ENCODE data around the gene TMPRSS11D. TPM values are rescaled to one million over a fixed set of nuclear protein-coding genes. Genes with fewer than 3 reads are reported as not detected.

Gene TMPRSS11D
- total and polyA plus RNA-seq, 2 of the 4 experiments (the other 2 are of a cell fraction), result not detected

DNA sequence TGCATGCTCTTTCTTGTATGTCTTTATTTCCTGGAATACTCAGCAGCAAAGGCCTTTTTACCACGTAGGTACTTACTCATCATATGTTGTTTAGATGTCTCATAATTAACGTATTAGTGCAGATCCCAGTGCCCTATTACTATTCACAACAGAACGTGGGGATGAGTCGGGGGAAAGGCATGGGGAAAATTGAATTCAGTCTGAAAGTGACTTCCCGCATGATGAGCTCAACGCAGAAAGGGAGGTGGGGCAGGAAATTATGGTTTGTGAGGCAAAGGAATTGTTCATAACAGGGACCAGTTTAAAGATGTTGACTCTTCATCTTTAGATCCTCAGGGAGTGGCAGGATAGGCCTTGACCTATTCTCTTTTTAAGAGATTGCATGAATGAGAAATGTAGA is 2.0 kb upstream of the TMPRSS11D start:
- intact Hi-C loops (cut with micrococcal nuclease), result no loop called here
- no TSS peak for BruUV-seq (replicated peaks)
- POLR2A ChIA-PET (ENCODE audit: unreplicated experiment), result no interaction called here

More for the DNA sequence above, 2.0 kb upstream of the TMPRSS11D start:
- no peaks in the 10 kb centered on the region for H3K36me3 ChIP-seq (ENCODE audit: control insufficient read depth, insufficient read depth, low read length)
- H4K91ac ChIP-seq (ENCODE audit: insufficient read depth, low read depth, low read length), result peak overlapping the region; percentile 50; the same call in 1 of the 2 replicates
- dilution Hi-C loops (cut with HindIII; ENCODE audit: low sequenced_read_pairs, unreplicated experiment) (no loop called here), in situ Hi-C loops (cut with MboI; ENCODE audit: low sequenced_read_pairs) (no loop called here)
- H3K27ac ChIP-seq (ENCODE audit: insufficient read depth, low read length), result peak overlapping the region; percentile 10; the same call in 1 of the 2 replicates
- H2AK5ac ChIP-seq (ENCODE audit: low read depth, low read length), result no peak overlapping the region
- no peaks in the 10 kb centered on the region for H3K9me3 ChIP-seq (ENCODE audit: control insufficient read depth, insufficient read depth, low read length)
- peak; percentile 96 for ATAC-seq (ENCODE audit: low read depth)
- peak overlapping the region; percentile 97 for H2BK5ac ChIP-seq (ENCODE audit: low read depth, low read length, poor library complexity, severe bottlenecking)
- H4K5ac ChIP-seq (ENCODE audit: low read depth, low read length), result peak overlapping the region; percentile 27; the same call in 1 of the 2 replicates
- H3K56ac ChIP-seq (ENCODE audit: extremely low read depth, insufficient read depth, low read length), result peak overlapping the region; percentile 61
- CTCF ChIA-PET, result no interaction called here
- H3K23ac ChIP-seq (ENCODE audit: low read depth, low read length), result peak overlapping the region; percentile 0; the same call in 1 of the 2 replicates
- H2BK20ac ChIP-seq (ENCODE audit: low read depth, low read length), result peak overlapping the region; percentile 49
- peak overlapping the region; percentile 26; the same call in 1 of the 2 replicates for H3K4ac ChIP-seq (ENCODE audit: low read depth, low read length)
- no peak overlapping the region for H3K4me3 ChIP-seq (ENCODE audit: insufficient read depth, low read depth, low read length)
- WGBS, 2 experiments (ENCODE audit: extremely low coverage in 2 of 2, insufficient read length in 1 of 2), result no CpG with 5 or more reads among the region's 6 CpGs
- DNase-seq, result peak; percentile 98
- H3K14ac ChIP-seq (replicated peaks; ENCODE audit: low read depth, low read length), result peak overlapping the region; percentile 4
- TF ChIP-seq RAD21 (IDR thresholded peaks at IDR 0.05; ENCODE audit: low read length) (no peak), NFE2L2 (IDR thresholded peaks at IDR 0.05; ENCODE audit: low read depth, low read length) (peak; percentile 23; the same call in 1 of the 2 replicates), BHLHE40 (IDR thresholded peaks at IDR 0.05; ENCODE audit: low read depth, low read length) (peak; percentile 53; the same call in 1 of the 2 replicates), RFX5 (IDR thresholded peaks at IDR 0.05; ENCODE audit: low read depth, low read length) (no peak), MAFK (IDR thresholded peaks at IDR 0.05; ENCODE audit: low read depth, low read length) (peak; percentile 49; the same call in 1 of the 2 replicates), ELK1 (IDR thresholded peaks at IDR 0.05; ENCODE audit: borderline replicate concordance, low read depth, low read length) (no peak), FOS (IDR thresholded peaks at IDR 0.05; ENCODE audit: low read depth, low read length) (peak; percentile 87), CHD1 (IDR thresholded peaks at IDR 0.05; ENCODE audit: low read depth, low read length) (peak; percentile 33; the same call in 1 of the 2 replicates), CEBPB (IDR thresholded peaks at IDR 0.05; ENCODE audit: low read depth, low read length) (no peak), SMC3 (IDR thresholded peaks at IDR 0.05; ENCODE audit: low read depth, low read length) (no peak), MAZ (IDR thresholded peaks at IDR 0.05; ENCODE audit: borderline replicate concordance, low read depth, low read length) (no peak)
- TF ChIP-seq, protein P1, sequence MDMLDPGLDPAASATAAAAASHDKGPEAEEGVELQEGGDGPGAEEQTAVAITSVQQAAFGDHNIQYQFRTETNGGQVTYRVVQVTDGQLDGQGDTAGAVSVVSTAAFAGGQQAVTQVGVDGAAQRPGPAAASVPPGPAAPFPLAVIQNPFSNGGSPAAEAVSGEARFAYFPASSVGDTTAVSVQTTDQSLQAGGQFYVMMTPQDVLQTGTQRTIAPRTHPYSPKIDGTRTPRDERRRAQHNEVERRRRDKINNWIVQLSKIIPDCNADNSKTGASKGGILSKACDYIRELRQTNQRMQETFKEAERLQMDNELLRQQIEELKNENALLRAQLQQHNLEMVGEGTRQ (IDR thresholded peaks at IDR 0.05; ENCODE audit: low read depth, low read length), result no peak
- TF ChIP-seq, protein P2, sequence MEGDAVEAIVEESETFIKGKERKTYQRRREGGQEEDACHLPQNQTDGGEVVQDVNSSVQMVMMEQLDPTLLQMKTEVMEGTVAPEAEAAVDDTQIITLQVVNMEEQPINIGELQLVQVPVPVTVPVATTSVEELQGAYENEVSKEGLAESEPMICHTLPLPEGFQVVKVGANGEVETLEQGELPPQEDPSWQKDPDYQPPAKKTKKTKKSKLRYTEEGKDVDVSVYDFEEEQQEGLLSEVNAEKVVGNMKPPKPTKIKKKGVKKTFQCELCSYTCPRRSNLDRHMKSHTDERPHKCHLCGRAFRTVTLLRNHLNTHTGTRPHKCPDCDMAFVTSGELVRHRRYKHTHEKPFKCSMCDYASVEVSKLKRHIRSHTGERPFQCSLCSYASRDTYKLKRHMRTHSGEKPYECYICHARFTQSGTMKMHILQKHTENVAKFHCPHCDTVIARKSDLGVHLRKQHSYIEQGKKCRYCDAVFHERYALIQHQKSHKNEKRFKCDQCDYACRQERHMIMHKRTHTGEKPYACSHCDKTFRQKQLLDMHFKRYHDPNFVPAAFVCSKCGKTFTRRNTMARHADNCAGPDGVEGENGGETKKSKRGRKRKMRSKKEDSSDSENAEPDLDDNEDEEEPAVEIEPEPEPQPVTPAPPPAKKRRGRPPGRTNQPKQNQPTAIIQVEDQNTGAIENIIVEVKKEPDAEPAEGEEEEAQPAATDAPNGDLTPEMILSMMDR (conservative IDR thresholded peaks at IDR 0.05; ENCODE audit: low read depth, low read length), result no peak
- no peaks in the 10 kb centered on the region; the same call in 1 of the 2 replicates for H3K4me1 ChIP-seq (ENCODE audit: control insufficient read depth, insufficient read depth, low read length)
- H2BK15ac ChIP-seq (ENCODE audit: low read depth, low read length), result peak overlapping the region; percentile 26; the same call in 1 of the 3 replicates
- H2BK120ac ChIP-seq (ENCODE audit: low read depth, low read length), result peak overlapping the region; percentile 67
- peak overlapping the region; percentile 61 for H3K4me2 ChIP-seq (ENCODE audit: low read depth, low read length)
- H4K8ac ChIP-seq (ENCODE audit: low read depth in 2 of 2, low read length in 2 of 2), result peak overlapping the region; percentile 63 to 71
- H3K79me1 ChIP-seq (ENCODE audit: low read depth in 1 of 2, low read length in 2 of 2), result no peaks in the 10 kb centered on the region
- H3K9me1 ChIP-seq (ENCODE audit: insufficient read depth, low read length), result no peaks in the 10 kb centered on the region
- H4K20me1 ChIP-seq (ENCODE audit: insufficient read depth, low read length), result no peaks in the 10 kb centered on the region
- H2AFZ ChIP-seq (replicated peaks; ENCODE audit: low read length, poor library complexity), result no peak overlapping the region
- no peak overlapping the region for H2AK9ac ChIP-seq (replicated peaks; ENCODE audit: low read depth, low read length, poor library complexity)
- H3K9ac ChIP-seq (ENCODE audit: low read depth, low read length), result no peak overlapping the region; the same call in 1 of the 2 replicates
- no peaks in the 10 kb centered on the region for H3K27me3 ChIP-seq (ENCODE audit: control insufficient read depth, insufficient read depth, low read length)
- H3K18ac ChIP-seq (ENCODE audit: low read depth, low read length), result peak overlapping the region; percentile 89; the same call in 1 of the 2 replicates
